ENCODE data around the gene CTNNA1. TPM values are rescaled to one million over a fixed set of nuclear protein-coding genes. Genes with fewer than 3 reads are reported as not detected.

CTNNA1 gene
- total and polyA plus RNA-seq, 2 of the 8 experiments (the other 6 are each of a cell fraction or from before 2014, with no cell fraction given): 115 to 349 TPM

- TF ChIP-seq SAP30 (IDR thresholded peaks at IDR 0.05; ENCODE audit: insufficient read depth, insufficient replicate concordance, low read length) (no peak), POLR2AphosphoS5 (IDR thresholded peaks at IDR 0.05; ENCODE audit: low read depth, low read length) (no peak), ATF3 (IDR thresholded peaks at IDR 0.05; ENCODE audit: insufficient read depth, low read depth, low read length) (no peak)
These were observed 226.6 kb downstream of the CTNNA1 start (continued) for GRCh38 chr5:138979684-138980280.
